GM19467 (cell line): ENCODE results near the gene NDUFV2.
"Not testable (repeated sequence)": the region's sequence is repeated elsewhere in the genome, so short reads cannot be mapped to it uniquely, and the experiment has no call there.

Experiments used
- ATAC-seq: cut with Tn5 transposase; IDR thresholded peaks from one replicate; pipeline ENCODE4 v1.9.1; 2021; ENCODE audit warnings: mild to moderate bottlenecking, moderate library complexity; ENCODE audit not compliant: unreplicated experiment

The NDUFV2 gene

DNA sequence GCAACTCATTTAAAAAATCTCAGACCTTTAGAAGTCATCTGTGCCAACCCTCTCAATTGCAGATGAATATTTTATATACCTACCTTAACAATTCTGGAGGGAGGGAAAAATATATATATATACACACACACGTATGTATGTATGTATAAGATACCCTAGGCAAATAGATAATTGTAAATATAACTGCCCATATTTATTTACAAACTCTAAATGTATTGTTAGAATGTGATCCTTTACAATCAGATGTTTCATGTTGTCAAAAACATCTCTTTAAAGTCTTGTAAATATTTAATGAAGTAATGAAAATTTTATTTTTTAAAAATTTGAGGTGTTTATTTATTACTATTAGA, 45.7 kb downstream of the NDUFV2 start:
- no peak for ATAC-seq

- no peak for ATAC-seq
Measured at GRCh38 chr18:9150121-9150520, 47.6 kb downstream of the NDUFV2 start.

GRCh38 chr18:9153256-9153655, 50.8 kb downstream of the NDUFV2 start:
- ATAC-seq: no peak

DNA sequence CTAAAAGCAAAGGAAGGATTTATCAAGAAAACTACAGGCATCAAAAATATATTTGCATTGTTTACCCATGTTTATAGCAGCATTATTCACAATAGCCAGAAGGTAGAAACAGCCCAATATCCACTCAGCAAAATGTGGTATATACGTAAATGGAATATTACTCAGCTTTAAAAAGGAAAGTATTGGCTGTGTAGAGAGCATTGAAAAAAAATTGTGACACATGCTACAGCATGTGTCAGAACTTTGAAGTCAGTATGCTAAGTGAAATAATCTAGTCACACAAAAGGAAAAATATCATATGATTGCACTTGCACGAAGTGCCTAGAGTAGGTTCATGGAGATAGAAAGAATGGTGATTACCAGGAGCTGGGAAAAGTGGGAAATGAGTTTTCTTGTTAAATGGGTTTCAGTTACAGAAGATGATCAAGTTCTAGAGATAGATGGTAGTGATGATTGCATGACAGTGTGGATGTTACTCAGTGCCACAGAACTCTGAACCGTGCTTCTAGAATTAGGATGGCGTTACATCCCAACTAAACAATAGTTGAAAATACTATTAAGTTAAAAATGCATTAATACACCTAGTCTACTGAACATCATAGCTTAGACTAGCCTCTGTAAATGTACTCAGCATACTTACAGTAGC, 54.2 kb downstream of the NDUFV2 start:
- ATAC-seq: no peak

DNA sequence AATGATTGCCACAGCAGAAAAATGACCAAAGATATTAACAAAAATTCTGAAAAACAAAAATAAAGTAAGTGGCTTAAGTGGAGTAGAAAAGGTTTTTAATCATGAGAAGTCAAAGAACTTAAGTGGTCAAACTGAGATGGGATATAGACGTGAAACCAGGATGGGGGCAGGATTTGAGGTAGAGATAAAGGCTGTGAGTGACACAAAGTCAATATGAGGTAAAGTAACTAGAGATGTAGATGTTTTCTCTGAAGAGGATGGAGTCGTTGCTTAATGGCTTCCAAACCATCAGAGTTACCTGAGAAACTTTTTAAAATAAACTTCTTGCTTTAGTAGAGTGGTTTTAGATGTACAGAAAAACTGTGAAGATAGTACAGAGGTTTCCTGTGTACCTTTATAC, 55.3 kb downstream of the NDUFV2 start:
- no peak for ATAC-seq

GRCh38 chr18:9160014-9160413, 57.5 kb downstream of the NDUFV2 start:
- no peak for ATAC-seq

- ATAC-seq: not testable (repeated sequence)
Measured at GRCh38 chr18:9162663-9163062, 60.2 kb downstream of the NDUFV2 start.

GRCh38 chr18:9164149-9164548, 61.6 kb downstream of the NDUFV2 start:
- not testable (repeated sequence) for ATAC-seq

DNA sequence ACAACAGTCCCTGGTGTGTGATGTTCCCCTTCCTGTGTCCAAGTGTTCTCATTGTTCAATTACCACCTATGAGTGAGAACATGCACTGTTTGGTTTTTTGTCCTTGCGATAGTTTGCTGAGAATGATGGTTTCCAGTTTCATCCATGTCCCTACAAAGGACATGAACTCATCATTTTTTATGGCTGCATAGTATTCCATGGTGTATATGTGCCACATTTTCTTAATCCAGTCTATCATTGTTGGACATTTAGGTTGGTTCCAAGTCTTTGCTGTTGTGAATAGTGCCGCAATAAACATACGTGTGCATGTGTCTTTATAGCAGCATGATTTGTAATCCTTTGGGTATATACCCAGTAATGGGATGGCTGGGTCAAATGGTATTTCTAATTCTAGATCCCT, 63.4 kb downstream of the NDUFV2 start:
- not testable (repeated sequence) for ATAC-seq

- ATAC-seq: not testable (repeated sequence)
Measured at GRCh38 chr18:9169515-9169914, 67.0 kb downstream of the NDUFV2 start.

DNA sequence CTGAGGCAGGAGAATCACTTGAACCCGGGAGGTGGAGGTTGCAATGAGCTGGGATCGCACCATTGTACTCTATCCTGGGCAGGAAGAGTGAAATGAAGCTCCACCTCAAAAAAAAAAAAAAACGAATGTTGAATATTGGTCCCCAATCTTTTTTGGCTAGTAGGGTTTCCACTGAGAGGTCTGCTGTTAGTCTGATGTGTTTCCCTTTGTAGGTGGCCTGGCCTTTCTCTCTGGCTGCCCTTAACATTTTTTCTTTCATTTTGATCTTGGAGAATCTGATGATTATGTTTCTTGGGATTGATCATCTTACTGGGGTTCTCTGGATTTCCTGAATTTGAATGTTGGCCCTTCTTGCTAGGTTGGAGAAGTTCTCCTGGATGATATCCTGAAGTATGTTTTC, 69.4 kb downstream of the NDUFV2 start:
- not testable (repeated sequence) for ATAC-seq

DNA sequence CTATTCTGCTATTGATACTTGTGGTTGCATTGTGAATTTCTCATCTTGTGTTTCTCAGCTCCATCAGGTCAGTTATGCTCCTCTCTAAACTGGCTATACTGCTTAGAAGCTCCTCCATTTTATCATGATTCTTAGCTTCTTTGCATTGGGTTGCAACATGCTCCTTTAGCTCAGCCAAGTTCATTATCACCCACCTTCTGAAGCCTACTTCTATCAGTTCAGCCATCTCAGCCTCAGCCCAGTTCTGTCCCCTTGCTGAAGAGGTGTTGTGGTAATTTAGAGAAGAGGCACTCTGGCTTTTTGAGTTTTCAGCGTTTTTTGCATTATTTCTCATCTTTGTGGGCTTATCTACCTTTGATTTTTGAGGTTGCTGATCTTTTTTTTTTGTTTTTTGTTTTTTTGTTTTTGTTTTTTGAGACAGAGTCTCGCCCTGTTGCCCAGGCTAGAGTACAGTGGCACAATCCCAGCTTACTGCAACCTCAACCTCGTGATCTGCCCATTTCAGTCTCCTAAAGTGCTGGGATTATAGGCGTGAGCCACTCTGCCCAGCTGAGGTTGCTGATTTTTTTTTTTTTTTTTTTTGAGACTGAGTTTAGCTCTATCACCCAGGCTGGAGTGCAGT, 70.1 kb downstream of the NDUFV2 start:
- no peak for ATAC-seq

GRCh38 chr18:9173770-9174233, 71.3 kb downstream of the NDUFV2 start:
- no peak for ATAC-seq

DNA sequence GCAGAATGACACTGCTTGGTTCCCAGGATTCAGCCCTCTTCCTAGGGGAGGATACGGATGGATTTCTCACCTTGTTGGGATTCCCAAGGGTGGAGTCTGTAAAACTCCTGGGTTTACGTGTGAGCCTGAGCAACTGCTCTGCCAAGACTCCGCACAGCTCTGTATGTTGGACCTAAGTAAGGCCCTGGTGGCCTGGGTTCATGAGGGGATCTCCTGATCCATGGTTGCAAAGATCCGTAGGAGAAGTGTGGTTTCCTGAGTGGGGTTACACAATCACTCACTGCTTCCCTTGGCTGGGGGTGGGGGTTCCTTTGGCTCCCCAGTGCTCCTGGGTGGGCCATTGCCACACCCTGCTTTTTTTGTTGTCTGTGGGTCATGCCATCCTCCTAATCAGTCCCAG, 71.8 kb downstream of the NDUFV2 start:
- ATAC-seq: no peak

- no peak for ATAC-seq
Measured at GRCh38 chr18:9175115-9175514, 72.6 kb downstream of the NDUFV2 start.

DNA sequence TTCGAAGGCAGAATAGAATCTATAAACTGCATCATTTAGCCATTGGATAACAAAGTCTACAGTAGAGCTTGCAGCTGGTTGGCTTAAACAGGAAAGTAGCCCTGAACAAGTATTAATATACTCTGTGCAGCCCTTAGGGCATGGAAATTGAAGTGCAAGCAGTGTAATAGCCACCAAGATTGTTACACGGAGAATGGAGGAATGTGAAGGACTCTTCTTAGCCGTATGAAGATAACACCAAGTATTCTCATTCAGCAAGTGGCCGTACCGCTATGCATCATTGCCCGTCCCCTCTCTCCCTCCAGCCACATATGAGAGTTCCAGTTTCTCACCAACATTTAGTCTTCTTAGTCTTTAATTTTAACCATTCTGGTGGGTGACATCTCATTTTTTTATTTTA, 74.5 kb downstream of the NDUFV2 start:
- ATAC-seq: no peak

GRCh38 chr18:9177466-9177865, 75.0 kb downstream of the NDUFV2 start:
- ATAC-seq: no peak

DNA sequence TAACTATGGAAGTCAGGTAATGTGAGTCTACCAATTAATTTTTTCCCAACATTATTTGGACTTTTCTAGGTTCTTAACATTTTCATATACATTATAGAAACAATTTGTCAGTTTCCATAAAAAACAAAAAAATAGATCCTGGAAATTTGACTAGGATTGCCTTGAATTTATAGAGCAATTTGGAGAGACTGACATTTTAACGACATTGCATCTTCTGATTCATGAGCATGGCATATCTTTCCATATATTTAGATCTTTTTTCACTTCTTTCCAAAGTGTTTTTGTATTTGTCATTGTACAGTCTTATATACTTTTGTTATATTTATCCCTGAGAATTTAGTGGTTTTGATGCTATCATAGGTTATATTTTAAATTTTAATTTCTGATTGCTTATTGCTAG, 76.1 kb downstream of the NDUFV2 start:
- ATAC-seq: no peak

GRCh38 chr18:9181275-9181674, 78.8 kb downstream of the NDUFV2 start:
- no peak for ATAC-seq

GRCh38 chr18:9182852-9183399, 80.4 kb downstream of the NDUFV2 start:
- ATAC-seq: no peak
